GM12875 (cell line): ENCODE data around the gene MYOM1.

ENCODE experiments used
- H3K4me3 ChIP-seq: one replicate; pipeline ENCODE4 v1.5.1; 2011; ENCODE audit warnings: low read depth, low read length, control low read depth
- CTCF ChIP-seq: IDR thresholded peaks from 2 replicates; pipeline ENCODE4 v1.5.1; 2011; ENCODE audit warnings: low read depth, mild to moderate bottlenecking, control low read depth, inconsistent platforms, low read length, moderate library complexity, borderline replicate concordance; ENCODE audit not compliant: insufficient read depth

Gene MYOM1

GRCh38 chr18:3118195-3119010 is 101.4 kb downstream of the MYOM1 start:
- H3K4me3 ChIP-seq = no peak overlapping the region
- TF ChIP-seq CTCF = no peak

GRCh38 chr18:3117493-3118192 is 102.1 kb downstream of the MYOM1 start:
- H3K4me3 ChIP-seq = no peak overlapping the region
- TF ChIP-seq CTCF = no peak

- H3K4me3 ChIP-seq = no peak overlapping the region
- TF ChIP-seq CTCF = no peak
These were observed 104.2 kb downstream of the MYOM1 start for GRCh38 chr18:3115447-3116030.

- H3K4me3 ChIP-seq = no peak overlapping the region
- no peak for TF ChIP-seq CTCF
These were observed 105.3 kb downstream of the MYOM1 start for GRCh38 chr18:3114451-3114850.

- TF ChIP-seq CTCF = no peak
- H3K4me3 ChIP-seq = no peak overlapping the region
These were observed 105.7 kb downstream of the MYOM1 start for GRCh38 chr18:3114026-3114425.

GRCh38 chr18:3111523-3112240 is 108.1 kb downstream of the MYOM1 start:
- H3K4me3 ChIP-seq = no peak overlapping the region

More at GRCh38 chr18:3111523-3112240, 108.1 kb downstream of the MYOM1 start:
- TF ChIP-seq CTCF = no peak
